ENCODE results near the gene THEM5.

The THEM5 gene

GRCh38 chr1:151816548-151817352 is 36.8 kb downstream of the THEM5 start:
- DNase-seq, result no peak

GRCh38 chr1:151815716-151816327 is 37.7 kb downstream of the THEM5 start:
- no peak for DNase-seq

GRCh38 chr1:151814971-151815545 is 38.5 kb downstream of the THEM5 start:
- no peak for DNase-seq

GRCh38 chr1:151814426-151814825 is 39.1 kb downstream of the THEM5 start:
- no peak for DNase-seq

GRCh38 chr1:151813271-151813977 is 40.1 kb downstream of the THEM5 start:
- no peak for DNase-seq

- no peak for DNase-seq
Observed at GRCh38 chr1:151811181-151811580, 42.3 kb downstream of the THEM5 start.

- DNase-seq, result no peak
Observed at GRCh38 chr1:151809985-151810556, 43.4 kb downstream of the THEM5 start.

GRCh38 chr1:151809290-151809984 is 44.1 kb downstream of the THEM5 start:
- no peak for DNase-seq

- DNase-seq, result peak; percentile 5
Observed at GRCh38 chr1:151807766-151808165, 45.7 kb downstream of the THEM5 start.

- DNase-seq, result peak; percentile 19
Observed at GRCh38 chr1:151807131-151807530, 46.4 kb downstream of the THEM5 start.

- peak; percentile 33 for DNase-seq
Observed at GRCh38 chr1:151806170-151806569, 47.3 kb downstream of the THEM5 start.

GRCh38 chr1:151805066-151805820 is 48.3 kb downstream of the THEM5 start, which contains the start of gene LINGO4:
Gene LINGO4, minus strand, starts transcription at chr1:151805419. Its CDS starts 2,715 bp downstream, at chr1:151802704.
- DNase-seq, result peak; percentile 38

GRCh38 chr1:151803915-151804314 is 49.6 kb downstream of the THEM5 start:
- DNase-seq, result peak; percentile 15

- peak; percentile 38 for DNase-seq
Observed at GRCh38 chr1:151803164-151803563, 50.3 kb downstream of the THEM5 start.

- DNase-seq, result no peak
Observed at GRCh38 chr1:151802372-151802771, 51.1 kb downstream of the THEM5 start.

- DNase-seq, result no peak
Observed at GRCh38 chr1:151801846-151802245, 51.7 kb downstream of the THEM5 start.

- DNase-seq, result no peak
Observed at GRCh38 chr1:151801310-151801820, 52.1 kb downstream of the THEM5 start.

GRCh38 chr1:151800830-151801229 is 52.7 kb downstream of the THEM5 start:
- DNase-seq, result no peak

GRCh38 chr1:151799179-151800022 is 54.1 kb downstream of the THEM5 start:
- no peak for DNase-seq

GRCh38 chr1:151798571-151798970 is 54.9 kb downstream of the THEM5 start:
- no peak for DNase-seq

All from right forelimb (tissue), 1 donor.